Adipocyte (in vitro differentiated cells): ENCODE measurements around the gene LRRC49.

Experiments
- DNase-seq: peaks from one replicate; pipeline ENCODE4 v3.0.0-alpha.2; 2015; ENCODE audit warnings: low read depth
- H3K27me3 ChIP-seq: replicated peaks from 2 replicates; pipeline ENCODE4 v1.7.0; 2013; ENCODE audit warnings: mild to moderate bottlenecking, low read length, moderate library complexity; ENCODE audit not compliant: control insufficient read depth, insufficient read depth
- H3K36me3 ChIP-seq: 2 replicates; pipeline ENCODE4 v1.7.0; 2013; ENCODE audit warnings: low read length, mild to moderate bottlenecking, moderate library complexity; ENCODE audit not compliant: control insufficient read depth, insufficient read depth, severe bottlenecking
- H3K4me1 ChIP-seq: 2 replicates; pipeline ENCODE4 v1.7.0; 2013; ENCODE audit warnings: mild to moderate bottlenecking, low read length, moderate library complexity; ENCODE audit not compliant: control insufficient read depth, insufficient read depth
- H3K4me3 ChIP-seq: 2 replicates; pipeline ENCODE4 v1.7.0; 2013; ENCODE audit warnings: mild to moderate bottlenecking, low read length, moderate library complexity
- H3K9ac ChIP-seq: 2 replicates; pipeline ENCODE4 v1.7.0; 2013; ENCODE audit warnings: mild to moderate bottlenecking, low read length, moderate library complexity
- H3K9me3 ChIP-seq: 2 replicates; pipeline ENCODE4 v1.7.0; 2013; ENCODE audit warnings: mild to moderate bottlenecking, low read length, moderate library complexity; ENCODE audit not compliant: control insufficient read depth

The LRRC49 gene

DNA sequence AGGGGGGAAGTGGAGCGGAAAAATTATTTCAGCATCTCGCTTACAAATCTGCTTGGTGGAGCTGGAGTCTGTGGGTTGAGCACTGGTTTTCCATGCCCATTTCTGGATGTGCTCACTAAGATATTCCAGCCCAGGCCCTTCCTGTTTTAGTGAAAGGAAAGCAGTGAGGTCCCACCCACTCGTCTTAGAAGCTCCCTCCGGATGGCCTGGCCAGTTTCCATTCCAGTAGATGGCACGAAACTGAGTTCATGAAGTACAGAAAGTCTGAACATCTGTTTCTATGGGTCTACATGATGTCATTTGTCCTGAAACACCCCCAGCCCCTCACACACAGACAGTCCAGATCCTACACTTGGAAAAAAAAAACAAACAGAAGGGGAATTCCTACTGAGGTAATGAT, 190.7 kb downstream of the LRRC49 start:
- peaks cover 41% of the 10 kb centered on the region for H3K4me1 ChIP-seq
- no peaks in the 10 kb centered on the region for H3K27me3 ChIP-seq
- peak overlapping the region; percentile 5 for H3K4me3 ChIP-seq
- peaks cover 15% of the 10 kb centered on the region for H3K9me3 ChIP-seq
- DNase-seq, result no peak
- no peak overlapping the region for H3K9ac ChIP-seq
- H3K36me3 ChIP-seq, result no peaks in the 10 kb centered on the region

GRCh38 chr15:71084264-71084663, 191.6 kb downstream of the LRRC49 start:
- no peak overlapping the region for H3K4me3 ChIP-seq
- peaks cover 34% of the 10 kb centered on the region for H3K4me1 ChIP-seq
- no peak overlapping the region for H3K9ac ChIP-seq
- no peaks in the 10 kb centered on the region for H3K36me3 ChIP-seq
- no peak for DNase-seq
- peaks cover 22% of the 10 kb centered on the region for H3K9me3 ChIP-seq
- H3K27me3 ChIP-seq, result no peaks in the 10 kb centered on the region

DNA sequence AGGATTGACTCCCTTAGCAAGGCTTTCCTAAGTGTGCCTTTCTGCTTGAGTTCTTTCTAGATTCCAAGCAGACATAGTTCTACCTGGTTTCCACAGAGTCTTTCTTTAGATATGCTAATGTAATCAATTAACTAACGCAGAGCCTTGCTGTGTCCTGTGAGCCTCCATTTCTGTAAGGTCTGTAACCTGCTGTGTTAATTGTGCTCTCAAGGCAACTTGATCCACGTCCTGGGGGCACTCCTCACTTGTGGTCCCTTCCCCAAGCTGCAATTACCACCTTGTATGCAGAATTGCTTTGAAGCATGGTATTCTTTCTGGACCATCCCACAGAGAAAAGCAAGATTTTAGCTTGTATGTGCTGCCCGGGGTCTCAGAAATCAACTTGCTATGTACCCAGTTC, 193.2 kb downstream of the LRRC49 start:
- Histone ChIP-seq H3K9me3 (peaks cover 22% of the 10 kb centered on the region), H3K27me3 (no peaks in the 10 kb centered on the region), H3K9ac (no peak overlapping the region), H3K4me1 (peaks cover 19% of the 10 kb centered on the region), H3K4me3 (no peak overlapping the region), H3K36me3 (no peaks in the 10 kb centered on the region)
- no peak for DNase-seq

GRCh38 chr15:71088155-71088554, 195.5 kb downstream of the LRRC49 start:
- H3K9ac ChIP-seq, result no peak overlapping the region
- no peak overlapping the region for H3K4me3 ChIP-seq
- peaks cover 5% of the 10 kb centered on the region for H3K4me1 ChIP-seq
- H3K9me3 ChIP-seq, result peaks cover 22% of the 10 kb centered on the region
- DNase-seq, result no peak
- H3K36me3 ChIP-seq, result no peaks in the 10 kb centered on the region
- no peaks in the 10 kb centered on the region for H3K27me3 ChIP-seq

GRCh38 chr15:71088683-71089082, 196.1 kb downstream of the LRRC49 start:
- Histone ChIP-seq H3K9ac (no peak overlapping the region), H3K9me3 (peaks cover 22% of the 10 kb centered on the region), H3K36me3 (no peaks in the 10 kb centered on the region), H3K27me3 (no peaks in the 10 kb centered on the region), H3K4me3 (no peak overlapping the region), H3K4me1 (peaks cover under 1% of the 10 kb centered on the region)
- DNase-seq, result no peak

- no peak for DNase-seq
- Histone ChIP-seq H3K9ac (no peak overlapping the region), H3K27me3 (no peaks in the 10 kb centered on the region), H3K9me3 (peaks cover 22% of the 10 kb centered on the region), H3K4me1 (no peaks in the 10 kb centered on the region), H3K36me3 (no peaks in the 10 kb centered on the region), H3K4me3 (no peak overlapping the region)
Observed at GRCh38 chr15:71089801-71090200, 197.2 kb downstream of the LRRC49 start.

- Histone ChIP-seq H3K4me3 (no peak overlapping the region), H3K9me3 (peaks cover 21% of the 10 kb centered on the region), H3K36me3 (no peaks in the 10 kb centered on the region), H3K4me1 (no peaks in the 10 kb centered on the region), H3K27me3 (no peaks in the 10 kb centered on the region), H3K9ac (no peak overlapping the region)
- DNase-seq, result no peak
Observed at GRCh38 chr15:71091601-71092000, 199.0 kb downstream of the LRRC49 start.

GRCh38 chr15:71092056-71092600, 199.5 kb downstream of the LRRC49 start:
- H3K27me3 ChIP-seq, result no peaks in the 10 kb centered on the region
- DNase-seq, result no peak
- H3K9me3 ChIP-seq, result peaks cover 16% of the 10 kb centered on the region
- no peaks in the 10 kb centered on the region for H3K4me1 ChIP-seq
- H3K36me3 ChIP-seq, result no peaks in the 10 kb centered on the region
- no peak overlapping the region for H3K4me3 ChIP-seq
- no peak overlapping the region for H3K9ac ChIP-seq

DNA sequence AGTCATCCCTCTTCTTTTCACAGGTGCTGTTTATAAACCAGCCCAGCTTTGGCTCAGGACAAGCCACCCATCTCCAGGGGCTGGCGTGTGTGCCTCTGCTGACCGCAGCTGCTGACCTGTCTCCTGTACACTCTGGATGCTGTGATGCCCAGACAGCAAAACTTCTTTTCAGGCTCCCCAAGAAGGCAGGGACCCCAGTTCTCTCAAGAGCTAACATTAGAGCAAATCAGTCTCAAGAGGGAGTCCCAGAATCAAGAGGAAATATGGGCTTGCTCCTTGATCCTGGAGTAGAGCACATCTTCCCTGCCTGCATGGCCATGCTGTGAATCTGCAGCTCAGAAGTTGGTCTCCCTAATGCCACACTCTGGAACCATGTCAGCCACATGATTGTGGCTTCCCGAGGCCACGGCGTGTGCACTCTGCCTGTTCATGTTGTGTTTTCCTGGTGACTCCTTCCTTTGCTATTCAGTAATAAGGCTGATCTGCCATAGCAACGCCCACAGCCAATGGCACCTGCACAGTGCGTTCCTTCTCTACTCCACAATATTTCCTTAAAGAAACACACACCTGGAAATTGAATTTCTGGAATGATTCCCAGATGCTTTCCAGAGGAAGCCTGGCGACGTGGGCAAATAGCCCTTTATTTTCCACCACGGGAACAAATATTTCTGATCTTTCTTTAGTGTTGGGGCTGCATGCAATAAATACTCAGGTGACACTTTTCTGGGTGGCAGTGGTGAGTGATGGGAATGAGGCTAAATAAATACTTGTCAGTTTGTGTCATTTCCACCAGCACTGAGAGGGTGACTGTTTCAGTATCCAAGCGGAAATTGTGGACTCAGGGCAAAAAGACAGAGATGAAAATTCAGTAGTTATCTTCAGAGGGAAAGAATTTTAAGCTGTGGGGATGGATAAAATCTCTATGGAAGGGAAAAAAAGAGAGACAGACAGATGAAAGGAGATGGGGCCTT, 200.7 kb downstream of the LRRC49 start:
- Histone ChIP-seq H3K9me3 (peaks cover 8% of the 10 kb centered on the region), H3K36me3 (no peaks in the 10 kb centered on the region), H3K27me3 (no peaks in the 10 kb centered on the region), H3K4me1 (no peaks in the 10 kb centered on the region), H3K4me3 (no peak overlapping the region), H3K9ac (no peak overlapping the region)
- DNase-seq, result peak; percentile 56

DNA sequence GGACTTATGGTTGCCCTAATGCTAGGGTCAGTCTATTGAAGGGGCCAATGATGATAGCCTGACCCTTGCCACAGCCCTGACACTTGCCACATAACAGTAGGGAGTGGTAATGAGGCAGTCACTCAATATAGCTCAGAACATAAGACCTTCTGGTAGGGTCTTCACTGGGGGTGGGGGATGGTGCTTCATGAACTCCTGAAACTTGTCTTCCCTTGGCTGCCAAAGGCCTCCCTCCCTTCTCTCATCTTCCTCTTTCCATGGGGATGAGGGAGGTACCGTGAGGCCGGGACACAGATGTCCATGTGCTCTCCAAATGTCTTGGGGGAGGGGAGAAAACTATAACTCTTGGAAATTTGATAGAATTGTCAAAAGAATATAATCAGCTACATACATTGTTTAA, 201.5 kb downstream of the LRRC49 start:
- Histone ChIP-seq H3K4me3 (no peak overlapping the region), H3K4me1 (no peaks in the 10 kb centered on the region), H3K9ac (no peak overlapping the region), H3K9me3 (peaks cover under 1% of the 10 kb centered on the region), H3K36me3 (no peaks in the 10 kb centered on the region), H3K27me3 (no peaks in the 10 kb centered on the region)
- DNase-seq, result no peak

DNA sequence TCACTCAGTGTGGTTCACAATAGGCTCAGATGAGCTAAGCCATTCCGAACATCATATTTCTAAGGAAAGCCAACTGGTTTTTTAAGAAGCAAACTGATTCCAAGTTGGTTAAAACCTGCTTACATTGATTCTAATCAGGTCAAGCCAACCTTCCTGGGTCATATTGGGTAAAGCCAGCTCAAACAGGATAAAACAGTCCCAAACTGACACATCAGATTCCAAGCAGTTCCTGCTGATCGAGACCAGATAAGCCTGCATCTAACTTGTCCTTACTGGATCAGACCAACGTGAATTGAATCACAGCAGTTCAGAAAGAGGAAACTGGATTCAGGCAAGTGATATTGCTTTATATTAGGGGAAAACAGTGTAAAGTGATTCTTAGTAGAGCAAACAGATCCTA, 204.1 kb downstream of the LRRC49 start:
- Histone ChIP-seq H3K9ac (no peak overlapping the region), H3K36me3 (no peaks in the 10 kb centered on the region), H3K4me3 (no peak overlapping the region), H3K27me3 (no peaks in the 10 kb centered on the region), H3K4me1 (no peaks in the 10 kb centered on the region), H3K9me3 (no peaks in the 10 kb centered on the region)
- DNase-seq, result peak; percentile 23
